HG02642 (cell line): ENCODE measurements around the gene RHBDD1.

Experiments used
- ATAC-seq: cut with Tn5 transposase; IDR thresholded peaks from one replicate; pipeline ENCODE4 v1.9.1; 2021; ENCODE audit warnings: mild to moderate bottlenecking; ENCODE audit not compliant: unreplicated experiment, poor library complexity

The RHBDD1 gene

DNA sequence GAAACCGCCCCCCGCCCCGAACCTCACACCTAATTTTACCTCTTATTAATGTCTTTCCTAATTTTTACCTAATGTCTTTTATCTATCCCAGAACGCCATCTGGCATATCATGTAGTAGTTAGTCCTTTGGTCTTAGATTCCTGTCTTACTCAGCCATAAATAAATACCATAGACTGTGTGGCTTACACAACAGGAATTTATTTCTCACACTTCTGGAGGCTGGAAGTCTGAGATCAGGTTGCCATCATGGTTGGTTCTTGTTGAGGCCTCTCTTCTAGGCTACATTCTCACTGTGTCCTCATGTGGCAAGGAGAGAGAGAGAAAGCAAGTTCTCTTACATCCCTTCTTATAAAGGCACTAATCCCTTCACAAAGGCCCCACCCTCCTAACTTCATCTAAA, 46.8 kb downstream of the RHBDD1 start:
- ATAC-seq: no peak

DNA sequence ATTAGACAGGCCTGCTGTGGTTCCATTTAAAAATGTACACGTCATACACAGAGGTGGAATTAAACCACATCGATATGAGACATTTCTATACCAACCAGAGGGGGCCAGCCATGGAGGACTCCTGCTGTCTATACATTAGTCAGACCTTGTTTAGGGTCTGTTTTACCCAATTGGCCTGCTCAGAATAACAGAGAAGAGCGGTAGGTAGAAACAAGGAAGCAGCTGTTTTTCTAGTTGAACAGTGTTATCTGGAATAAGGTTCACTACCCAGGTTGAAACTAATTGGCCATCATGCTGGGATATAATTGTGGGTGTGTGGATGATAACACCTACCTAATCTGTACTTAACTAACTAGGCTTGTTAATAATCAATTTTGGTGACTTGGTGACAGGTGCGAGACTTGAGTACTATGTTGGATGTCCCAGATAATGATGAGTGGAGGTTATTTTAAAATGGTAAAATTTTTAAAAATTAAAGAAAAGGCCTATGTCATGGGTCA, 47.5 kb downstream of the RHBDD1 start:
- ATAC-seq: no peak

DNA sequence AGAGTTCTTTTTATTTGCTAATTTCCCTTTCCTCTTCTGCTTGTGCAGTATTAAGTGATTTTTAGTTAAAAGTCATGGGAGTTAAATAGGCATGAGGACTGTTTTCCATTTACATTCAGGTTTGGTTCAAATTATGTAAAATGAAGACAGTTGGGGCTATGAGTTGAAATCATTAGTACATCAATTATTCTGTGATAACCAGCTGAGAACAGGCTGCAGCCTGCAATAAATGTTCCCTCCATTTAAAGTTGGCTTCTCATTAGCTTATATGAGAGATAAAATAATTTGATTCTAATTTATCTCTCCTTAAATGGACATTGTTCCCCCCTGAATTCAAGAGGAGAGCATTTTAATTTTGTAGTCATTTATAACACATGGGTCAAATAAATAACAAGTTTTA, 48.3 kb downstream of the RHBDD1 start:
- ATAC-seq: no peak

DNA sequence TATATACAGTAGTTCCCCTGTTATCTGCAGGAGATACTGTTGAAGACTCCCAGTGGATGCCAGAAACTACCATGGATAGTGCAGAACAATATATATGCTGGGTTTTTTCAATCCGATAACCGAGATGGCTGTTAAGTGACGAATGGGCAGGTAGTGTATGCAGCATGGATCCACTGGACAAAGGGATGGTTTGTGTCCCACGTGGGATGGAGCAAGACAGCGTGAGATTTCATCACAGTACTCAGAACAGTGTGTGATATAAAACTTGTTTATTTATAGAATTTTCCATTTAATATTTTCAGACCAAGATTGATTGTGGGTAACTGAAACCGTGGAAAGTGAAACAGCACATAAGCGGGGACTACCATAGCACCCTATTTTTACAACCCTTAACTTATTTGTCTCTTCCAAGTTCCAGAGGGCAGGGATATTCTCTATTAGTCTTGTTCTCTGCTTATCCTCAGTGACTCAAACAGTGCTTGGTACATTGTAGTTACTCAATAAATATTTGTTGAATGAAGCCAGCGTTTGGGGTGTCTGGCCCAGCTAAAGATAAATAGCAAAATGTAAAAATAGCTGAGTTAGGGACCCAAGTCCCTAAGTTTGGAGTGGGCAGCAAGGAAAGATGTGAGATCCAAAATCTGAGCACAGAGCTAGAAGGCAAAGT, 50.0 kb downstream of the RHBDD1 start:
- ATAC-seq: no peak

DNA sequence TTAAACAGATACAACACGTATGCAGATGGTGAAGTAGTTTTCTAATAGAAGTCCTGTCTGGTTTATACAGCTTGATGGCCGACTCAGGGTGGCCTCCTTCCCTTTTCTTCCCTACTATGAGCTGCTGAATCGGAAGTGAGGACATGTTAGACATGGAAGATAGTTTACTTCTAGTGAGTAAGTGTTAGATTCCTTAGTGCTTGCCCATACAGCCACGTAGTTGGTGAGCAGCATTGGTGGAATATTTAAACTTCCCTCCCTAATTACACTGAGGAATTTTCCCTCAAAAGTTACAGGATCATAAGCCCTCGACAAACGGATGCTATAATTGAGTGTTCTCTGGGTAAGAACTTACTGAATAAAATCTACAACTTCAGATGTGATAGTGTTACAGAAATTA, 52.1 kb downstream of the RHBDD1 start:
- ATAC-seq: no peak

DNA sequence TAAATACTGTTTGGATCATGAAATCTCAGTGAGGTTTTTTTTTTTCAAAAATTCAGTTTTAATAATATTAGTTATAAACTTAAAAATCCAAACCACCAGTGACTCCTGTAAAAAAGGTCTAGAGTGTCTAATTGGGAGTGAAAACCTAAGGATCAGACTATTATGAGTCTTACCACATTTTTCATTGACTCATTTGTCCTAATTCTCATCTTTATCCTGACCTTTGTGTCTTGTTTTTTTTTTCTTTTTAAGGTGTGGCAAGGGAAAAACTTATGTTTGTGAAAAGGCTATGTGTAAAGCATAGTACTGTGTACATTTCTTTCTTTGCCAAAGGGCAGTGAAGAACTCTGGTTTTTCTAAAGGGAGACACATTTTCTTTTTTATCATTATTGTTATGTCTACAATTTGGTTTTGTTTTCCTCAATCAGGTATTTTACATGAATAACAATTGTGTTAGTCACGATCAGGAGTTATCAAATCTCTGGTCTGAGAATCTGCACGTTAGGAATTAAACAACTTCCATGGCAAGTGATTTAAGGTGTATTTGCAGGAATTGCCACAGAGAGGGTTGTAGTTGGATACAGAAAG, 52.6 kb downstream of the RHBDD1 start:
- ATAC-seq: no peak

DNA sequence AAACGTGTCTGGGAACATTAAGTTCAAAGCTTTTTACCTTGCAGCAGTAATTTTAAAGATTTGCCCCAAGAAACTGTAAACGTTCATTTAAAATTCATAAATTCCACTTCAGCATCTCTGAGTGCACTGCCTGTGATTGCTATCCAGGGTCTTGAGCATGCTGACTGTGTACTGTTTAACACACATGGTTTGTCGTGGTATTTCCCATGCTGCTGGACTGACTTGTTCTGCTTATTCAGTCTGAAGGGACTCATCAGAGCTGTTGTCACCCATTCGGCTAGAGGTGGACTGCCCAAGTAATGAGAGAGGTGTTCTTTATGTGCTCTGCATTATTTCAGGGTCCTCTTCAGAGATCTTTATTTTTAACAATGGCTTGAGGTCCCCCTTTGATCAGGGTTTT, 53.1 kb downstream of the RHBDD1 start:
- no peak for ATAC-seq

DNA sequence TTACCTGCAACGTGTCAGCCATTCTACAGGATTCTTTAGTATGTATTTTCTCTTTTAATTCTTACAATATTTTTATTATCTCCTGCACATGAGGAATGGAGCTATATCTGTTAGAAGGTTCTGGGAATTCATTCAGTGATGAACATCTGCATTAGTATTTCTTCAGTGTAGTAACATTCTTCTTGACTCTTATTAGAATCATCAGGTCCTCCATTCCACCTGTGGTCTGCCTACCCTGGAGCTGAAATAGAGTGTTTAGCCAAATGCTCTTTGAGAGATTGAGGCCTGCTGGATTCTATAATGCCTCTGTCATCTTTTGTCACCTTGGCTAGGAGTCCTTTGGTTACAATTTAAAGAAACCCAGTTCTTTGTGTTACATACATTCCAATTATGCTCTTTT, 54.4 kb downstream of the RHBDD1 start:
- no peak for ATAC-seq

DNA sequence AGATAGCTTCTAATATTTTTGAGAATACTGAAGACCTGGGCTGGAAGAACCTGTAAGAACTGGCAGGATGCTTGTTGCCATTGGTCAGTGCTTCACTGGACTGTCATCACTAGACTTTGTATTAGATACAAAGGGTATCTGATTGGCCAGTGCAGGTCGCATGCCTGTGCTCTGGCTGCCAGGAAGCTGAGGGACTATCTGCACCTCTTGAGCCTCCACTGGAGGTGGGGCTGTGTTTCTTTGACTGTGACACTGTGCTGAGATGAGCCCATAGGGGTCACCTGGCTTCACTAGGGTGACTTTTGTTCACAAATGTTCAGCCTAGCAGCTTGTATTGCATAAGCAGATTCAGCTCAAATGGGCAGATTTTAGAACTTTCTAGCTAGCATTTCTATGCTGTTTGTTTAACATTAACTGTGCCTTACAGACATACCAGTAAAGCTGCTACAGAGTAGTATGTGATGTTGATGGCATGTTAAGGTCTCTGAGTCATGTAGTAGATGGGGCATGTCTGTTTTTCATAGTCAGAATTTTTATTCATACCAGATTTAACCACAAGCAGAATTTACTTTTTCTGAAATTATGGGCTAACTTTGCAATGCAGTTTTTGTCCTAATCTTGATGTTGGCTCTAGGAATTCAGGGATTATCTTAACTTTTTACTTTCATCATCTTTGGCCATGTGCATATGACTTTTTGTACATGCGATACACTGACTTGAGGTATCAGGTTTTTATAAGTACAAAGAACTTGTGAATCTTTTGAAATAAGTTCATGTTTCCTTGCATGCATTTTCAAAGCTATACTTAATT, 56.1 kb downstream of the RHBDD1 start:
- no peak for ATAC-seq

DNA sequence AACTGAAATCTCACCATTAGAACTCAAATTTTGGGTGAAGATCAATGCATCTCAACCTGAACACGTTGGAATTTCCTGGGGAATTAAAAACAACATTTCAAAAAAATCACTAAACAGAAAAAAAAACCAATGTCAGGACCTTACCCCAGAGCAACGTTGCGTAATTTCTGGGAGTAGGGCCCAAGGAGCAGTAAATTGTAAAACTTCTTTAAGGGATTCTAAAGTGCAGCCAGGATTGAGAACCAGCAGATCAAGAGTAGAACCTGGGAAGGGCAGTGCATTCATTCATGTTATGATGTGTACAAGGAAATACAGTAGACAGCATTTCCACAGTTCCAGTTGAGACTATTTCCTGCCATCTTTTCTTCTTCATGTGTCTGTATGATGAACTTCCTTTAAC, 56.9 kb downstream of the RHBDD1 start:
- ATAC-seq: no peak

DNA sequence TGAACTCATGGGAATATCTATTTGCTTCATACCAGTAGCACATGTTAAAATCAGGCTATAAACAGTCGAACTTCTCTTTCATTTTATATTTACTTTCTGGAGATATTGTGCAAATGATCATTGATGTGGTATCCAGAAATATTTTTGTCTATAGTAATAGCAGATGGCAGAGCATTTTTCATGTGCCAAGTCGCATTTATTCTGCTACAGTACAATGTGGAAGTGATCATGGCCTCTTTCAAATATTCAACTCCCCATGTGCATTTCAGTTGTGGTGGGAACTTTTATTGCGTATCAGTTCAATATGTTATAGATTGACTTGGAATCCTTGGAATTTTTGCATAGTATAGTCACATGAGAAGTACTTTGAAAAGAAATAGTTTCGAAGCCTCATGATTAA, 57.4 kb downstream of the RHBDD1 start:
- ATAC-seq: no peak

DNA sequence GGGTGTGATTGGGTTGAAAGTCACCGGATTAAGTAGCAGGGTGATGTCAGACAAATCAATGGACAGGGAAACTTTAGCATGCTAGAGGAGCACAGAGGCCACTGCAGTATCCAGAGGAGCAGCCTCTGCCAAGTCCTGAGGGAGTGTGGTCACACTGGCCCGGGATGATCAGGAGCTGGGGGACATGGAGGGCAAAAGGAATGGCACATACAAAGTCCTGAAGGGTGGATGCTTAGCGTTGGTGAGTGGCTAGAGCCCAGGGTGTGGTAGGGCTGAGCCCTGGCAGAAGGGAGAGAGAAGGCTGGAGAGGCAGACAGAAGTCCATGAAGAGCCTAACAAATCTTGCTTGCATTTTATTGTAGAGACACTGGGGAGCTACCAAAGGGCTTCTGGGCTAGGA, 58.9 kb downstream of the RHBDD1 start:
- ATAC-seq: no peak

DNA sequence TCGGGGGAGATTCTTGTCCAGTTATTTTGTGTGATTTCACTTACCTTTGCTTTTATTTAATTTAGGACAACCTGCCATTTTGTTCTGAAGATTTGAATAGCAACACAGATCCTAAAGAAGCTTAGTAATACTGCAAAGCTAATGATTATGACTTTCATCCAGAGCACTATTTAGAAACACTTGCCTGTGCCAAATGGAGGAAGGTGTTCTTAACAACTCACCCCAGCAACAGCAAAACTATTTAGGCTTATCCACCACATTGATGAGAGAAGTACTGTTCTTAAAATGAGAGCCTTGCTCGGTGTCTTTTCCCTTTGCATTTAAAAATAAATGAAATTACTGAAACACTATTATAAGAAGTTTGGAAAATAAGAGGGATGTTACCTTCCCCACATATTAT, 59.7 kb downstream of the RHBDD1 start:
- ATAC-seq: no peak

DNA sequence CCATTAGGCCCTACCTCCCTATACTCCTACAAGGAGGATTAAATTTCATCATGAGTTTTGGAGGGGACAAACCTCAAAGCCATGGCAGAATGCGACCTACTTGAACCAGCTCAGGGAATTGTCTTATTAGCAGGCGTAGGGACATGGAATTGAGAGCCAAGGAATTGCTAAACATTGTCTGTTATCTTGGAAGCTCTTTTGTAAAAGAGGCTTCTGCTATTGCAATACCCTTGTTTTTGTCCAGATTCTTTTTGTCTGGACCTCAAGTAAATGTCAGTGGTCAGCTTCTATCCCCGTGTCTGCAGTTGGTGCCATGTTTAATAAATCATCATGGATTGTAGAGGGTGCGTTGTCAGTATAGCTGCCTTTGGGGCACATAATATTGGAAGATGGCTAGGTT, 62.3 kb downstream of the RHBDD1 start:
- no peak for ATAC-seq

DNA sequence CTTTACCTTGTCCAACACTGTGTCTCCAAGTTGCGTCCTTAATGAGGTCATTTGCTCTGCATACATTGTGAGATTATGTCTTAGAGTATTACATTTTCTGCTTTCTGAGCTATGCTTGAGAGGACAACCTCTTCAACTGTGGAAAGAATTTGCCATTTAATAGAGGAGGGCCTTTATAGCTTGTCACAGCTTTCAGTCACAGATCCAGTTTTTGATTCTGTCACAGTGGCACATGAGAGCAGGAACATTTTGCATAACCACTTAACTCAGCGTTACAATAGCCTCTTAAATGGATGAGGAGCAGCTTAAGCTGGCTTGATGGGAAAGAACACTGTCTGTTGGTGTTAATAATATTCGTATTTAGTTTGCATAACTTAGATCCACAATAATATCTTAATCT, 63.0 kb downstream of the RHBDD1 start:
- ATAC-seq: no peak

DNA sequence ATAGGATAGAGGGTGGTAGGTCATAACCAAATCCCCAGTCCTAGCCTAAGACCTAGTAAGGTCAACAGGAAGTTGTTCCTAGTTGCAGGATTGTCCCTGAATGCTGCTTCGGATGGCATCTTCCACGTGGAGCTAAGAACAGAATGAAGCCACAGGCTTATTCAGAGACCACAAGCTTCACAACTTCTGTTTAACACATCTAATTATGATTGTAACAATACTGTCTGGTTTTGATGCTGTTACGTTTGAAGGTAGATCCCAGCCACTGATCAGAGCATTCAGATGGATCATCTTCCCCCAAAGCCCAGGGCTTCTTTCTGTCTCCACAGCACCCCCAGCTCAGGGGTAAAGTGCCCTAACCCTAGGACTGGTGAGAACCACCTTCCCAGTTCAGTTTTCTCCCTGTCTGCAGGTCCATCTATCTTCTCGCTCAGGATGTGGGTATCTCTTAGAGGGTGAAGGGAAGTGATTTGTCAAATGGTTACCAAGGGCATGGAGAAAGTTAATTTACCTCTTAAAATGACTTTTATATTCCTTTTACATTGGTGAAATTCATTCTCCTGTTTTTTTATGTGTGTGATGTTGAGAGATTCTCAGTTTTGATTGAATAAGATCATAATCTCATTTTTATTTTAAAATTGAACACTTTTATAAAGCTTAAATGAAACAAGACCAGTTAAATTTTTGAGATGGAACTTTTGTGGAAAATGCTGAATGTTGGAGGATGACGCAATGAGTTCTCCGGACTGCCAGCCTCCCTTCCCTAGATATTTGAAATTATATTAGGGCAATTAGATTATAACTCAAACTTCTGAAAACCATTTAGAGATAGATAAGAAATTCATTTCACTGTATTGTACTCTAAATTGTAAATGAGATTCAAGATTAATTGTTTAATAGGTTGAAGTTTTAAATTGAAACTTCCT, 66.5 kb downstream of the RHBDD1 start:
- no peak for ATAC-seq

DNA sequence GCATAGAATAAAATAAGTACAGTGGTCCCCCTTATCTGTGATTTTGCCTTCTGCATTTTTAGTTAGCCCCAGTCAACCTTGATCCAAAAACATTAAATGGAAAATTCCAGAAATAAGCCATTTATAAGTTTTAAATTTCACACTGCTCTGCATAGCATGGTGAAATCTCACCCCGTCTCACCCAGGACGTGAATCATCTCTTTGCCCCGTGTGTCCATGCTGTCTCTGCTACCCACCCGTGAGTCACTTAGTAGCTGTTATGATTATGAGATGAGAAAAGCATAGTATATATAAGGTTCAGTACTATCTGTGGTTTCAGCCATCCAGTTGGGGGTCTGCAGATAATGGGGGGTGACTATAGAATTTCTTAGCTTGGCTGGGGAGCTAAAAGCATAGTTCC, 67.3 kb downstream of the RHBDD1 start:
- no peak for ATAC-seq

DNA sequence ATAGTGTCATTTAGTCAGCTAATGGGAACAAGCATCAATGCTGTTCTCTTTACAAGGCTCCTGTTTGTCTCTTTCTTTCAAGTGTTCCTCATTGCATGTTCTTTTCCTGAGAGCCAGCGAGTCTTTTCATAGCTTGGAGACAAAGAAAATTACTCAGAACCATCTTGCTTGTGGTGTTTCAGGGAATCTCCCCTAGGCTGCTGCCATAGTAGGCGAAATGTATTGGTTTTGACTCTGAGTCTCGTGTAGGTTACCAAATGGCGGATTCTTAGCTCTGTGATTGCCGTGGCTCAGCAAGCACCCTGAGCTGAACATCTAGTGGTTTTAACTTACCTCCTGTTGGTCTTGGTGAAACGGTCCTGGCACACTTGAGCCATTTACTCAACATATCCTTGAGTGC, 68.7 kb downstream of the RHBDD1 start:
- ATAC-seq: peak; percentile 48

DNA sequence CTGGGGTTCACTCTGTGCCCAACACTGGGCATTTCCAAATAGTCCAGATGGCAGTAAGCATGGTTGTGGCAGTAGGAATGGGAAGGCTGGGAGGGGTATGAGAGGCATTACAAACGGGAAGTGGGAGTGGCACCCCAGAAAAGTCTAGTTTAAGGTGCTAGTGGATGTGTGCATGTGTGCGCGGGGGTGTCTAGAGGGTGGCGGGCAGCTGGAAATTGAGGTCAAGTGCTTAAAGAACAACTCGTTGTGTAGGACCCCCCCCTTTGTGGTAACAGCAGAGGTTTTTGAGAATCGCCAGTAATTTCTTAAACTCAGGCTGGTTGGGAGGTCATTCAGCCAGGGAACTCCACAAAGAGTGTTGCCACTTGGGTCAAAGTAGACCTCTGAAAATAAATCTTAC, 69.9 kb downstream of the RHBDD1 start:
- ATAC-seq: peak; percentile 30

DNA sequence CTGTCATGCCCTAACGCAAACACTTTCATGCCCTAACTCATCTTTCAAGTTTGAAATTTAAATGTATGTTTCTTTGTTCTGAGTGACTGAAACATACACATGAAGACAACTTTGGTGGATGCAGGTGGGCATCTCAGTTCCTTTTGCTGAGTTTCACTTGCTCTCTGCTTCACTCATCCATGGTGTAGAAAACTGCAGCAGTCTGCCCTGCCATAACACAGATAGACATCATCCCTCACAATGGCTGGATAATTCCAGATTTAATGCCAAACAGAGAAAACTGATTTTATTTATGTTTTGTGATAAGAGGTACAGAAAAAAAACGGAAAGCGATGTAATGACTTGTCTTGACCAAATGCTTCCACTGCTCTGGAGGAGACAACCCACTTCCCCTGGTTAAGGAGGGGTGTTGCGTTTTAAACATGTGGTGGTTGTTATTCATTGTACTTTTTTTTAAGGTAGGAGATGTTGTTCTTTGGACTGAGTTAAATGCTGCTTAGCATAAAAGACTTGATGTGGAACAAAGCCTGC, 70.4 kb downstream of the RHBDD1 start:
- peak; percentile 78 for ATAC-seq
